ENCODE data around the gene MICAL3.
A peak's percentile ranks its signal among the peaks of the same experiment; 100 is the strongest.
"Not testable (repeated sequence)": the region's sequence is repeated elsewhere in the genome, so short reads cannot be mapped to it uniquely, and the experiment has no call there.

MICAL3 gene

DNA sequence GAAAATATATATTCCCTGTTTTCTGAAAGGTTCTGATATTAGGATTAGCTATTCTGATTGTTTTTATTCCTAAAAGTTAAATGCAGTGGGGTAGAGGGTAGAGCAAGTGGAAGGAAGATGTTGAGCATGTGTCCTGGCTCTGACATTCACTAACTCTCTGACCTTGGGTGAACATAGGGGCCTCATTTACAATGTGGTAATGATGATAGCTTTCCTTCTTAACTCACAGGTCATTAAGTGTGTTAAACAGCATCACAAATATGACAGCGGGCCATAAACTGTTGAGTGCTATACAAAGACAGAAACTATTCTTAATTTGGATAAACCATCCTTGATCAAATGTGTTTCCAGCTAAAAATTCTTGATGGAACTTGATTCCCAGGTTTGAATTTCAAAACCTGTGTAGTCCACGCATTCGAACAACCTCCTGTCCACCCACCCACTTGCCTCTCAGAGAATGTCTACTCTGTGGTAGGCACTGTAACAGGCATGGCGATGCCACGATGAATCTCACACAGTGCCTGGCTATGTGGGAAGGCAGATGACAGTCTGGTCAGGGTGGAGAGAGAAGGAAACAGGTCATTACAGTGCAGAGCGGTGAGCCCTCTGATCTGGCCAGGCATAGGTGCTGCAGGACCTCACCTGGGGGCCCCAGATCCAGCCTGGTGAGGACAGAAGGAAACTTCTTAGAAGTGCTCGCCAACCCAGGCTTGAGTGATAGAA lies 34.2 kb upstream of the MICAL3 start:
- DNase-seq = no peak

DNA sequence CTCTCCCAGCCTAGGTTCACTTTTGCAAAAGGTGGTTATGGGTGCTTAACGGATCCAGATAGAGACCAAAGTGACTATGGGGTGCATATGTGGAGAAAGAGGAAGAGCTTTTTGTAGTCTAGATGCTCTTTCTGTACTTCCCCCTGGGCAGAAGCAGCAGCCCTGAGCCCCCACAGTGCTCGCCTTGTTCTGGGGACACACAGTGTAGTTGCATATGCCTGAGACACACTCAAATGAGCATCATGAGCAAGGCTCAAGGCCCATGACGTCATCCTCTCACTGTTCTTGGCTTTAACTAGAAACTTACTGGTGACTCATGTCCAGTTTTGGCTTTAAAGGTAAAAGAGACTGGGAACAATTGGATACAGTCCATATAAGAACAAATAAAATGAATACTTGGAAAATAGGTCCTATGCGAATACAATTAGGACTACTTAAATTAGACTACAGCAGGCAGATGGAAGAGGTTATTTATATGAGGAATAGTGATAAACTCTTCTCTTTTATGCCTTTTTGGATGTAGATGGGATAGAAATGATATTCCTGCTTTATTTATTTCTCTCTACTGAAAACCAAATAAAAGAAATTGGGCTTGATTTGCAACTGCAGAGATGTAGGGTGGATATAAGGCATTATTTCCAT lies 33.3 kb upstream of the MICAL3 start:
- DNase-seq = no peak

DNA sequence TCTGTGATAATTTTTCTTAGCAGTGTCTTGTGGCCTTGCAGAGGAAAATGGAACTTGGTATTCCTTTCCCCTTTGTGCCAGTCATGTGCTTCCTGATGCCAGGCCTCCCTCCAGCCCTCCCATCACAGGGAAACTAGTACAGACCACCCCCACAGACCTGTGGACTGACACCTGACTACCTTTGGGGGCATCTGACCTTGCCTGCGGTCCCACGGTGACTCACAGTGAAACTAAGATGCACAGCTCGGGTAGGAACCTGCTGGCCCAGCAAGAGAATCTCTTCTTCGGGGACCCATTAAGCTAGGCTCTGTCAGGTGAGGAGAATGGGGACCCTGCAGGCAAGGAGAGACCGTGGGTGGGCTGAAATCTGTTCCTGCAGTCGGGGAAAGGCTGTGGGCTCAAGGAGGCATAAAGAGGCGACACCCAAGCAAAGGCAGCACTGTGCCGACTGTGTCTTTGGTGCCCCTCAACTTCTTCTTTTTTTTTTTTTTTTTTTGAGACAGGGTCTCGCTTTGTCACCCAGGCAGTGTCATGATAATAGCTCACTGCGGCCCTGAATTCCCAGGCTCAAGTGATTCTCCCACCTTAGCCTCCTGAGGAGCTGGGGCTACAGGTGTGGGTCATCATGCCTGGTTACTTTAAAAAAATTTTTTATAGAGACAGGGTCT lies 32.6 kb upstream of the MICAL3 start:
- DNase-seq = no peak

DNA sequence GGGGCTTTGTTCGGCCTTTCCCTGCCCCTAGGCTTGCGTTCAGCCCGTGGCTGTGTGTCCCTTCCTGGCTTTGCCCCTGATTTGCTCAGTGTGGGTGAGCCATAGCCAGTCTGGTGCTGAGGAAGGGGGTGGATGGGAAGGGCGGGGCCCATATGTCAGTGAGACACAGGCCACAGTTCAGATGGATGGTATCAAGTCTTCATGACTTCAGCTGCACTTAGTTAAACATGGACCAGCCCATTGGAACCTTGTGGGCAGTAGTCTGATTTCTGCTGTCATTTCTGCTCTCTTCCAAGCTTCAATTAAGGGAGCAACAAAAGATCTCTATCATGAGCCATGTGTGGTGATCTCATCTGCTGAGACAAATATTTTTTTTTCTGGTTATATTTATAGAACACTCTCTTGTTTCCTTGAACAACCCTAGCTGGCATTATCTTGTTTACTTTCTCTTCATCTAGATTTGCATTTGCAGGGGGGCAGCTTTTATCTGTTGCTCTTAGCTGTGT lies 31.9 kb upstream of the MICAL3 start:
- no peak for DNase-seq

DNA sequence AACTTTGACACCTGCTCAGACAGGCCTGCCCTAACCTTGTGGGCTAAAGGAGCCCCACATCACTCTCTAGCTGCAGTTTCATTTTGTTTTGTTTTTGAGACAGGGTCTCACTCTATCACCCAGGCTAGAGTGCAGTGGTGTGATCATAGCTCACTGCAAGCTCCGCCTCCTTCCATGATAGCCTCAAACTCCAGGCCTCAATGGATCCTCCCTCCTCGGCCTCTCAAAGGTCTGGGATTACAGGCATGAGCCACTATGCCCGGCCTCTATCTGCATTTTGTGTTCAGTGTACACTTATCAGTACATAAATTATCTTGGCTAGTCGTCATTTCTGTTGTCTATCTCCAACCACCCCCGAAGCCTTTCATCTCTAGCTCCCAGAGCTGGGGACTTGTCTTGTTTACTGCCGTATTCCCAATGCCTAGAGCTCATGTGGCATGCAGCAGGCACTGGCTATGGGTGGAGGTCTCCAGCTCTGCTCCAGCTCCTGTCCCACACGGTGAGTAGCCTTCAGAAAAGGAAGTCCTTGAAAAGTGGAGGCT lies 31.3 kb upstream of the MICAL3 start:
- DNase-seq = no peak

DNA sequence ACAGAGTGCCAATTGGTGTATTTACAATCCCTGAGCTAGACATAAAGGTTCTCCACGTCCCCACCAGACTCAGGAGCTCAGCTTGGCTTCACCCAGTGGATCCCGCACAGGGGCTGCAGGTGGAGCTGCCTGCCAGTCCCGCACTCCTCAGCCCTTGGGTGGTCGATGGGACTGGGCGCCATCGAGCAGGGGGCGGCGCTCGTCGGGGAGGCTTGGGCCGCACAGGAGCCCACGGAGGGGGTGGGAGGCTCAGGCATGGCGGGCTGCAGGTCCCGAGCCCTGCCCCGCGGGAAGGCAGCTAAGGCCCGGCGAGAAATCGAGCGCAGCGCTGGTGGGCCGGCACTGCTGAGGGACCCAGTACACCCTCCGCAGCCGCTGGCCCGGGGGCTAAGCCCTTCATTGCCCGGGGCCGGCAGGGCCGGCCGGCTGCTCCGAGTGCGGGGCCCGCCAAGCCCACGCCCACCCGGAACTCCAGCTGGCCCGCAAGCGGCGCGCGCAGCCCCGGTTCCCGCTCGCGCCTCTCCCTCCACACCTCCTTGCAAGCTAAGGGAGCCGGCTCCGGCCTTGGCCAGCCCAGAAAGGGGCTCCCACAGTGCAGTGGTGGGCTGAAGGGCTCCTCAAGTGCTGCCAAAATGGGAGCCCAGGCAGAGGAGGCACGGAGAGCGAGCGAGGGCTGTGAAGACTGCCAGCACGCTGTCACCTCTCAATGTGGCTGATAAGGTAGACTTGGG lies 29.0 kb upstream of the MICAL3 start:
- not testable (repeated sequence) for DNase-seq

DNA sequence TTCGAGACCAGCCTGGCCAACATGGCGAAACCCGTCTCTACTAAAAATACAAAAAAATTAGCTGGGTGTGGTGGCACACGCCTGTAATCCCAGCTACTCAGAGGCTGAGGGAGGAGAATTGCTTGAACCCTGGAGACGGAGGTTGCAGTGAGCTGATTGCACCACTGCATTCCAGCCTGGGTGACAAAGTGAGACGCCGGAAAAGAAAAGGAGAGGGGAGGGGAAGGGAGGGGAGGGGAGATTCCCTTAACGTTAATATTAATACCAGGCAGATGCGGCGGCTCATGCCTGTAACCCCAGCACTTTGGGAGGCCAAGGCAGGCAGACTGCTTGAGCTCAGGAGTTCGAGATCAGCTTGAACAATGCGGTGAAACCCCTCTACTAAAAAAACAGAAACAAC lies 26.8 kb upstream of the MICAL3 start:
- not testable (repeated sequence) for DNase-seq

DNA sequence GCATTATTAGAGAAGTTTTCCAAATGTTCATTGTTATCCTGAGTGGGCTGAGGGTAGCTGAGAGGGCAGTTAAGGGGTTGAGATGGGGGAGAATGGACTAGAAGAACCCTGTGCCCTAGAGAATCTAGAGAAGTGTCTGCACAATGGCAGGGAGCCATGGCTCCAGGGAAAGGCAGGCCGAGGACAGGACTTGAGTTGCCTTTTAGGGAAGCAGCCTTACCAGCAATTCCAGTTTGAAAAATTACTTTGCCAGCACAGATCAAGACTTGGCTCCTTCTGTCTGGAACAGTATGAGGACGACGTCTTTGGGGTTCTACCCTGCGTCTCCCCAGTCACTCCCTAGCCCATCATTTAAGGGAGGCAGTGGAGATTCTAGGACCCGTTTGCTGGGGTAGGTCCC lies 25.7 kb upstream of the MICAL3 start:
- DNase-seq = no peak

DNA sequence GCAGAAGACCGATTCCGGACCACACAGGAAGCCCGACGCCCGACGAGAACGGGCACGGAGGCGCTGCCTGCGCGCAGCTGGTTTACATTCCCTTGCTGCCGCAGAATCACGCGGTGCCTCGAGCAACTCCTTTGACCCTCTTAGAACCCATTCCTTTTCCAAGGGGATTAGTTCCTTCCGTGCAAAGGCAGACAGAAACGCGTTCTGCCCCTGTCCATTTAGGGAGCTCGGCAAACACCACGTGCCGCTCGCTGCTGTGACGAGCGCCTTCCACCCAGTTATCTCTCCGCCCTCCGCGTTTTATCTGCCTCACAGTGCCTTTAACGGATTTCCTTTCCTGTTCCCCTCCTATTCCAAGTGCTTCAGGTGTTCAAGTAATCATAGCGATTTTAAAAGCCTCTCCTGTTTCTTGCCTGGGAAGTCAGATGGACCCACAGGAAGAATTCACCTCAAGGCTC lies 24.1 kb upstream of the MICAL3 start:
- DNase-seq = no peak

DNA sequence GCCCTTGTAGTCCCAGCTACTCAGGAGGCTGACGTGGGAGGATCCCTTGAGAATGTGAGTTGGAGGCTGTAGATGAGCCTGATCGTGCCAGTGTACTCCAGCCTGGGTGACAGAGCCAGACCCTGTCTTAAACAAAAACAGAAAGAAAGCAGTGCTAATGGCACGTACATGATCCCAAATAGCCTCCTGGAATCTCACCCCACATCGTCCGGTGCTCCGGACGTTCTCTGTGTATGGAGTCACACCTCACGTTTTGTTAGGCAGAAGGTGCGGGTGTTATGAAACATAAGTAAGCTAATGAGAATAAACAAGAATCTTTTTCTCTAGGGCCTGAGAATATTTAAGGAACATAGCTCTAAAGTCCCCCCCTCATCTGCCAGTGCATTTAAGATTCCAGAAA lies 23.7 kb upstream of the MICAL3 start:
- no peak for DNase-seq

DNA sequence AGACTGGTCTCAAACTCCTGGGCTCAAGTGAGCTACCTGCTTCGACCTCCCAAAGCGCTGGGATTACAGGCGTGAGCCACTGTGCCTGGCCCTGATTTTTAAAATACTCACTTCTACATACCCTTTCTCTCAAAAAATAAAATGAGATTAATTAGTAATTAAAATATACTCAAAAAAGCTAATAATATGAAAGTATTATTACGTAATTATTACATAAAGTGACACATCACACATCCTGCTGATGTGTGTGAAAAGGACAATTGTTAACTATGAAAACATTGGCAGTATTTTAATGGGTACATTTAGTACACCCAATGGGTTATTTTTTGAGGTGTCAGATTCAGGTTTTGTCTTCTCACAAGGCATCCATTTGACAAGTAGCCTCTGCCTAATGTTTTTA lies 21.4 kb upstream of the MICAL3 start:
- no peak for DNase-seq

DNA sequence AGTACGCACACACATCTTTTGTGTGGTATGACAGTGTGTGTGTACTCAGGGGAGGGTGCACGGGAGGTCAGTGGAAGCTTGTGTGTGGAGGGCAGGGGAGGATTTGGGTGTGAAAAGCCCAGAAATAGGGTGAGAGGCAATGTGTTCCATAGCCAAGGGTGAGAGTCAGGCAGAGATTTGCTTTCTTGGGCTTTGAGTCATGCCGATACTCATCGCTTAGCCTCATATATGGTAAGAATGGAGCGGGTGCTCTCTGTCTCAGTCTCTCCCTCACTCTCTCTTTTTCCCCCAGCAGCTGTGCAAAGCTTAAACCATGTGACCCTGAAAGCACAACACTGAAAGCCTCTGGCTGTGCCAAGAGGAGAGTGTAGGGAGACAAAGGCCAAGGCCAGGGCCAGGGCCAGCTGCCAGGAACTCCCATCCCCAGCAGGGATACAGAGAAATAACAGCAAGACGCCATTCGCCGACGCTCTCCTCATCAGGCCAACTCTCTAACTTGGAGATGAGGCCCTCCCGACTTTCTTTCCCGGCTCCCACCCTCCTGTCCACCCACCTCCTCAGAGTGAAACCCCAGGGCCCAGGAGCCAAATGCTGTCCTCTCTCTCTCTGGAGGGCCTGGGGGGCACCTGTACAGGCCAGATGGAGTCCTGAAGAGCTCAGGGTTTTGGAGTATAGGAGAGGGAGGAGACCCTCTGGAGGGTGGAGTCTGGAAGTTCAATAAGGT lies 20.3 kb upstream of the MICAL3 start:
- peak; percentile 46 for DNase-seq

DNA sequence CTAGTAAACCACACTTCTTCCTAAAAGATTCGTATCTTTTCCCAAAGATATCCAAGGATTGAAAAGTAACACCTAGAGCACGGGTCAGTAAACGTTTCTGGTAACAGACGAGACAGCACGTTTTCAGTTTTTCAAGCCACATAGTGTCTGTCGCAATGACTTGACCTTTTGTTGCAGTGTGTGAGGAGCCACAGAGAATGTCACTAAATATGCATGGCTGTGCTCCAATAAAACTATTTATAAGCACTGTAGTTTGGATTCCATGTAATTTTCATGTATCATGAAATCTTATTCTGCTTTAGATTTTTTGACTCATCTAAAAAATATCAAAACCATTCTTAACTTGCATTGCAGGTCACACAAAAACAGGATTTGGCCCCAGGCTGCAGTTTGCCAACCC lies 18.3 kb upstream of the MICAL3 start:
- no peak for DNase-seq

DNA sequence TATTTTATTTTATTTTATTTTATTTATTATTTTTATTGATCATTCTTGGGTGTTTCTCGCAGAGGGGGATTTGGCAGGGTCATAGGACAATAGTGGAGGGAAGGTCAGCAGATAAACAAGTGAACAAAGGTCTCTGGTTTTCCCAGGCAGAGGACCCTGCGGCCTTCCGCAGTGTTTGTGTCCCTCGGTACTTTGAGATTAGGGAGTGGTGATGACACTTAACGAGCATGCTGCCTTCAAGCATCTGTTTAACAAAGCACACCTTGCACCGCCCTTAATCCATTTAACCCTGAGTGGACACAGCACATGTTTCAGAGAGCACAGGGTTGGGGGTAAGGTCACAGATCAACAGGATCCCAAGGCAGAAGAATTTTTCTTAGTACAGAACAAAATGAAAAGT lies 16.5 kb upstream of the MICAL3 start:
- not testable (repeated sequence) for DNase-seq

DNA sequence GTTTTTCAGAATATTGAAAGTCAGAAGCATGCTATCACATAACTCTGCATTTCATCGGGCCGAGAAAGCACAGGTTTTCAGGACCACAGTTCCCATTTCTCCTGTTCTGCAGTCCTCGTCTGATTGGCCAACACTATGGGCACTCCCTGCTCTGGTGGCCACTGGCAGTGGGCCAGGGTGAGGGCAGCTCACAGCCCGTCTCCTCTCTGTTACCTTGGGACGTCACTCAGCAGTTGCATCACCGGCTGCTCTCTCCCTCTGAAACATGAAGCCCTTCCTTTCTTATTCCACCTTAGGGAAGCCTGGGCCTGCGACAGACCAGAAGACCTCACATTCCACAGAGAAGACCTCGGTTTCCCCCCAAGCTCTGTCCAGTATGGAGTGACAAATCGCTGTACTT lies 11.4 kb upstream of the MICAL3 start:
- DNase-seq = no peak

DNA sequence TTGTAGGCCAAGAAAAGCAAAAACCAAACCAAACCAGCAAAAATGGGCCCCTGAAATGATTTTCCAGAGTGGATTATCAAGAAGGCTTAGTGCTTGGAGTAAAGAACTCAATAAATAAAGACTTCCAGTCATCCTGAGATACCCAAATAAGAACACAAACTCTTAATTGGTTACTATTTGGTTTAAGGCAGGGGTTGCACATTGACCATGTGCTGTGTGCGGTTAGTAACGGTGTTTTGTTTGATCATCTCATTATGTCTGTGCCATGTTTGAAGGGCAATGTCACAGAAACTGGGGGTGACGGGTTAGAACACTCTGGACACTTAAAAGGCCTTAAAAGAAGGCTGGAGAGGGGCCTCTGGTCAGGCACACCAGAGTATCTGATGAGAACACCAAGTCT lies 9.7 kb upstream of the MICAL3 start:
- no peak for DNase-seq

DNA sequence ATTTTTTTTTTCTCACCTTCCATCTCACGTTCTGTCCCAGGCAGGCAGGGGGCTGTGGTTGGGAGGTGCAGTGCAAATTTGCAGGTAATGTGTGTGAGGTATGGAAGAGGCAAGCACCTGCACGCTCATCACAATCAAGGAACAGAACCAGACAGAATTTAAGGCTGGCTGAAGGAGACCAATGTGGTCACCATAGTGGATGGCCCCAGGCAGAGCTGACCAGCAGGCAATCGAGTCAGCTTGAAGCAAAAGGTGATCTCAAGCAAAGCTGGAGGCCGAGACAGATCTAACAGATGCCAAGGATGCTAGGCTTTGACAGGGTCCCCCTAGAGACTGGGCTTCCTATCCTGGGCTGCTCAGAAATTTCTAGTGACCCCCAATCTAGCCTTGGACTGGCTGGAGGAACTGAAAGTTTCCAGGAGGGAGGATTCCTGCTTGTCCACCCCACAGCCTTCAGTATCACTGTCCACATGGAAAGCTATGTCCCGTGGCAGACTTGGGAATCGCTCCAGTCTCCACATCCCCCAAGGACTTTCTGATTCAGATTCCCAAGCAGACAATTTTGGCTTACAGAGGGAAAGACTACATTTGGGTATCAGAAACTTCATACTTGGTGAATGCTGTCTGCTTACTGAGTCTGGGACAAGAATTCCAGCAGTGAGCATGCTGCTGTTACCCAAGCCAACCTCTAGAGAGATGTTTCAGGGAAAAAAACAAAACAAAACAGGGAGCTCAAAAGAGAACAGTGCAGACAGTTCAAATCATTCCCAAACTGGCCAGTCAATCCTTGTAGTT lies 9.0 kb upstream of the MICAL3 start:
- DNase-seq = no peak

DNA sequence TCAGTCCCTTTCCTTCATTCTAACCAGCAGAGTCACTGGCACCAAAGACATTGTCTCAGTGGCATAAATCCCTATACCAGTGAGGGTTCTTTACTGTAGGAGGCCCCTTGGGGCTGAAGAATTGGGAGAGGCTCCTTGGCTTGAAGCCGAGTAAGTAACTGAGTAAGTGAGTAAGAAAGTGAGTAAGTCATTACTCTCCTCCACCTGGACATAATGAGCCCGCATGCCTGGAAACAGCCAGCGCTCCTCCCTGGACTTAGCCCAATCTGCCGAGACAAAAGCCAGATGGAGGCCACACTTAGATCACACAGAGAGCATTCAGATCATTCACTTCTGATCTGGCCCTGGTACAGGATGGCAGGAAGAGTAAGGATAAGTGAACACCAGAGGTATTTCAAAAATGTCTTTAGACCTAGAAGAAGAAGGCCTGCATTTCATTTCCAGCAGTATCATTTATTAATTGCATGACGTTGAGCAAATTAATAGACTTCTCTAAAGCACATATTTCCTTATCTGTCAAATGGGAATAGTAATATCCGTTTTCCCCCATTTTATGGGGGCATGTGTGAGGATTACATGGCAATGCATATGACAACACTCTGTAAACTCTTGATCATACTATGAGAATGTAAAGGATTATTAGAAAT lies 8.2 kb upstream of the MICAL3 start:
- DNase-seq = no peak

DNA sequence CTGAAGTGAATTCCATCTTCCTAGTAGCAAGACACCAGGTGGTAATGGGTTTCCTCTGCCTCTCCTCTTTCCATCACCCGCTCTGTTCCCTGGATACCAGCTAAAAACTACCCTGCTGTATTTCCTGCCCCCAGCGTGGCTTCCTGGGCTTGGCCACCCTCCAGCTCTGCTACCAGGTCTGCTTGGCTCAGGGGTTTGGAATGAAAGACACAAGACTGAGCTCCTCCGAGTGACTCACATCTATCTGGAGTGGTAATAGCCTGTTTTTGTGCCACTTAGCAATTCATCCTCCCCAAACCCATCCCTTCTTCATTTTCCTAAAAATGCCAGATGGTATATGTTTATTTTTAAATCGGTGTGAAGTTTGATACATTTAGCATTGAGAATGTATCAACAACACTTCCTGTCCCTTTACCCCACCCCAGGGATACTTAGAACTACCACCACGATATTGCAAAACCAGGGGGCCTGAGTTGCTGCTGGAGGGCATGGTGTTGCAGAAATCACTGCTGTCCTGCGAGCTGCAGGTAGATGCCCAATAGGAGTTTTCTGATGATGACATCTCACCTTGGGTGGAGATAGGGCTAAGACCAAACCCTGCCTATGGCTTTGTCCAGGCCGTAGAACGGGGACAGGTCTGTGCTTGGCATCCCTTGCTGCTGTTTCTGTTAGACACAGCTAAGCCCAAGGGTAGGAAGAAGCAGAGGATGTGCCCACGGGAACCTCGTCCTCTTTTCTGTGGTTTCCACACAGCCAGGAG lies 7.5 kb upstream of the MICAL3 start:
- peak; percentile 75 for DNase-seq

DNA sequence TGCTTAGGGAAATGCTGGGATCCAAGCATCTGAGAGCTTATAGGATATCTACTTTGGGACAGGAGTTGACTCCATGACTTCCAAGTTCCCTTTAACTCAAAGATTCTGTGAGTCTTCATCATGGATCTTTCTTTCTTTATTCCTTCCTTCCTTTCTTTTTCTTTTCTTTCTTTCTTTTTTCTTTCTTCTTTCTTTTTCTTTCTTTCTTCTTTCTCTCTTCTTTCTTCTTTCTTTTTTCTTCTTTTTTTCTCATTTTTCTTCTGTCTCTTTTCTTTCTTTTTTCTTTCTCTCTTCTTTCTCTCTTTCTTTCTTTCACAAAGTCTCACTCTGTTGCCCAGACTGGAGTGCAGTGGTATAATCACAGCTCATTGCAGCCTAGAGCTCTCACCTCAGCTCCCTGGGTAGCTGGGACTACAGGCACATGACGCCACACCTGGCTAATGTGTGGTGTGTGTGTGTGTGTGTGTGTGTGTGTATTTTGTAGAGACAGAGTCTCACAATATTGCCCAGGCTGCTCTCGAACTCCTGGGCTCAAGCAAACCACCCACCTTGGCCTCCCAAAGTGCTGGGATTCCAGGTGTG lies 5.4 kb upstream of the MICAL3 start:
- no peak for DNase-seq
